Body of pancreas (tissue), 4 donors: ENCODE measurements around the gene FREY1.

Experiments used
- CTCF ChIP-seq, 7 experiments: fragments of 450-650 bp in 4 of 7; fragments of 200-600 bp in 3 of 7; sonication (generic) in 3 of 7; IDR thresholded peaks; one replicate each; pipeline ENCODE4 v1.5.1; 2016 to 2019; ENCODE audit warnings: antibody characterized with exemption in 7 of 7
- POLR2A ChIP-seq, 3 donors: fragments of 450-650 bp; IDR thresholded peaks; one replicate each; pipeline ENCODE4 v1.6.1; 2016; ENCODE audit warnings: antibody characterized with exemption in 3 of 3, mild to moderate bottlenecking in 2 of 3

- TF ChIP-seq CTCF (IDR thresholded peaks at IDR 0.05), result no peak
- TF ChIP-seq POLR2A (IDR thresholded peaks at IDR 0.05), result no peak
Observed at GRCh38 chr11:45879803-45880686, 27.0 kb downstream of the FREY1 start.
